Measurements from ENCODE around the gene ASB16.
"Not testable (repeated sequence)": the region's sequence is repeated elsewhere in the genome, so short reads cannot be mapped to it uniquely, and the experiment has no call there.

ASB16 gene

DNA sequence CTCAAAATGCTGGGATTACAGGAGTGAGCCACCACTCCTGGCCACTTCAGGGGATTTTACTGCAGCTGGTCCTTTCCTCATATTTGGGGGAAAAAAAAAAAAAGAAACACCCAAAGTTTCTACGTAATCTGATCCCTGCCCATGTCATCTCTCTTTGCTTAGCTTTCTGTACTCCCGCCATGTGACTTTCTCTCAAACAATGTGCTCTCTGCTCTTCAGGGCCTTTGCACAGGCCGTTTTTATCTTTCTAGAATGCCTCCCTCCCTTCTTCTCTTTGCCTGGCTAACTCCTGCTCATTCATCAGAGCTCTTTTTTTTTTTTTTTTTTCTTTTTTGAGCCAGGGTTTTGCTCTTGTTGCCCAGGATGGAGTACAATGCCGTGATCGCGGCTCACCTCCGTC lies 42.1 kb upstream of the ASB16 start:
- TF ChIP-seq, protein P1, sequence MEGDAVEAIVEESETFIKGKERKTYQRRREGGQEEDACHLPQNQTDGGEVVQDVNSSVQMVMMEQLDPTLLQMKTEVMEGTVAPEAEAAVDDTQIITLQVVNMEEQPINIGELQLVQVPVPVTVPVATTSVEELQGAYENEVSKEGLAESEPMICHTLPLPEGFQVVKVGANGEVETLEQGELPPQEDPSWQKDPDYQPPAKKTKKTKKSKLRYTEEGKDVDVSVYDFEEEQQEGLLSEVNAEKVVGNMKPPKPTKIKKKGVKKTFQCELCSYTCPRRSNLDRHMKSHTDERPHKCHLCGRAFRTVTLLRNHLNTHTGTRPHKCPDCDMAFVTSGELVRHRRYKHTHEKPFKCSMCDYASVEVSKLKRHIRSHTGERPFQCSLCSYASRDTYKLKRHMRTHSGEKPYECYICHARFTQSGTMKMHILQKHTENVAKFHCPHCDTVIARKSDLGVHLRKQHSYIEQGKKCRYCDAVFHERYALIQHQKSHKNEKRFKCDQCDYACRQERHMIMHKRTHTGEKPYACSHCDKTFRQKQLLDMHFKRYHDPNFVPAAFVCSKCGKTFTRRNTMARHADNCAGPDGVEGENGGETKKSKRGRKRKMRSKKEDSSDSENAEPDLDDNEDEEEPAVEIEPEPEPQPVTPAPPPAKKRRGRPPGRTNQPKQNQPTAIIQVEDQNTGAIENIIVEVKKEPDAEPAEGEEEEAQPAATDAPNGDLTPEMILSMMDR (IDR thresholded peaks at IDR 0.05; ENCODE audit: borderline replicate concordance, insufficient read depth, low read depth, low read length), result no peak
- H3K4me3 ChIP-seq (ENCODE audit: low read depth, low read length), result no peak overlapping the region

GRCh38 chr17:44130693-44131349 lies 39.7 kb upstream of the ASB16 start:
- TF ChIP-seq, protein P1 (IDR thresholded peaks at IDR 0.05; ENCODE audit: borderline replicate concordance, insufficient read depth, low read depth, low read length), result no peak
- no peak overlapping the region for H3K4me3 ChIP-seq (ENCODE audit: low read depth, low read length)

- H3K4me3 ChIP-seq (ENCODE audit: low read depth, low read length), result not testable (repeated sequence)
These were observed 39.1 kb upstream of the ASB16 start for GRCh38 chr17:44131372-44131771.

- TF ChIP-seq, protein P1 (IDR thresholded peaks at IDR 0.05; ENCODE audit: borderline replicate concordance, insufficient read depth, low read depth, low read length), result no peak
These were observed 38.2 kb upstream of the ASB16 start for GRCh38 chr17:44132275-44132821.

GRCh38 chr17:44133918-44134476 lies 36.5 kb upstream of the ASB16 start:
- H3K4me3 ChIP-seq (ENCODE audit: low read depth, low read length), result no peak overlapping the region
- TF ChIP-seq, protein P1 (IDR thresholded peaks at IDR 0.05; ENCODE audit: borderline replicate concordance, insufficient read depth, low read depth, low read length), result no peak

More at GRCh38 chr17:44132275-44132821, 38.2 kb upstream of the ASB16 start:
- no peak overlapping the region for H3K4me3 ChIP-seq (ENCODE audit: low read depth, low read length)

GRCh38 chr17:44134752-44135568 lies 35.5 kb upstream of the ASB16 start:
- TF ChIP-seq, protein P1 (IDR thresholded peaks at IDR 0.05; ENCODE audit: borderline replicate concordance, insufficient read depth, low read depth, low read length), result no peak
- H3K4me3 ChIP-seq (ENCODE audit: low read depth, low read length), result no peak overlapping the region

DNA sequence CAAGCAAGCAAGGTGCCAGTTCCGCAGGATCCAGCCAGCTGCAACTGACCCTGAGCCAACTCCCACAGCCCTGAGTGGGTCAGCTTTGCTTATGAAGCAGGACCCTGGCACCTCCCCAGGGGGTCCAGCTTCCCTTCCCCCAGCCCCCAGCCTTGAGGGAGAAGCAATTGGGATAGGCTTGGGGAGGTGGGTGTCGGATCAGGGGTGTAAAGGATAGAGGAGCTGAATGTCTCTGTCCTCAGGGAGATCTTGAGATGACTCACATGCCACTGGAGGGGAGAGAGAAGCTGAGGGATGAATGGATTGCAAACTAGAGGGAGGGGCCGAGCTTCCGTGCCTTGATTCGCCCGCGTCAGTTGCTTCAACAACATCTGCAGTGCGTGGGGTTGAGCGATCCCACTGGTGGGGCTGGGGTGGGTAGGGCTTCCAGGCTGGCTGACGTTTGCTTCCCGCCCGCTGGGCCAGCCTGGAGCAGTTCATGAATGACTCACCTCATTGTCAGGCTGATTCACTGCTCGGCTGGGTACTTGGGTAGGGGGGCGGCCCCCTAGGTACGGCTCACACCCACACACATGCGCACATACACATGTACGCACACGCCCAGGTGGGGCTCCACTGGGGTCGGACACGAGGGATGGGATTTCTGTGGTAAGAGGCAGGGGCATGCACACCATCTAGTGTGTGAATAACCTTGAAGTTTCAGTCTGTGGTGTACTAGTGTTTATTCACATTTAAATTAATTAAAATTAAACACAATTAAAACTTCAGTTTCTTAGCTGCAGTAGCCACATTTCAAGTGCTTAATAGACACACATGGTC lies 32.4 kb upstream of the ASB16 start:
- TF ChIP-seq, protein P1 (IDR thresholded peaks at IDR 0.05; ENCODE audit: borderline replicate concordance, insufficient read depth, low read depth, low read length), result no peak

GRCh38 chr17:44143921-44144320 lies 26.6 kb upstream of the ASB16 start:
- not testable (repeated sequence) for H3K4me3 ChIP-seq (ENCODE audit: low read depth, low read length)

More for the DNA sequence above, 32.4 kb upstream of the ASB16 start:
- no peak overlapping the region for H3K4me3 ChIP-seq (ENCODE audit: low read depth, low read length)

Data from GM12875 (cell line).